HTR-8/SVneo (cell line): ENCODE data around the gene MRPL18.
A peak's percentile ranks its signal among the peaks of the same experiment; 100 is the strongest.
"Not testable (repeated sequence)": the region's sequence is repeated elsewhere in the genome, so short reads cannot be mapped to it uniquely, and the experiment has no call there.

Experiments
- DNase-seq: peaks from one replicate; pipeline ENCODE4 v3.0.0; 2011; ENCODE audit warnings: low spot score, mixed read lengths; ENCODE audit not compliant: insufficient read length
- FAIRE-seq: peaks from 2 replicates; lab custom pipeline; 2011; peaks lifted over from hg19 to GRCh38; lab: Jason Lieb, UNC

Gene MRPL18

GRCh38 chr6:159809149-159809548, 18.9 kb downstream of the MRPL18 start:
- no peak for DNase-seq
- FAIRE-seq, result no peak

- DNase-seq (no peak), FAIRE-seq (no peak)
Observed at GRCh38 chr6:159813781-159814180, 23.5 kb downstream of the MRPL18 start.

- no peak for FAIRE-seq
- DNase-seq, result no peak
Observed at GRCh38 chr6:159815410-159815809, 25.1 kb downstream of the MRPL18 start.

- FAIRE-seq, DNase-seq: not testable (repeated sequence)
Observed at GRCh38 chr6:159816775-159817174, 26.5 kb downstream of the MRPL18 start.

GRCh38 chr6:159817951-159818739, 27.9 kb downstream of the MRPL18 start:
- FAIRE-seq (no peak), DNase-seq (no peak)

- DNase-seq (no peak), FAIRE-seq (no peak)
Observed at GRCh38 chr6:159819098-159819497, 28.8 kb downstream of the MRPL18 start.

GRCh38 chr6:159819932-159820640, 29.8 kb downstream of the MRPL18 start:
- no peak for FAIRE-seq
- DNase-seq, result no peak

- DNase-seq, result no peak
- FAIRE-seq, result no peak
Observed at GRCh38 chr6:159821122-159821521, 30.9 kb downstream of the MRPL18 start.

- DNase-seq, result no peak
- no peak for FAIRE-seq
Observed at GRCh38 chr6:159821726-159822125, 31.5 kb downstream of the MRPL18 start.

GRCh38 chr6:159823953-159824352, 33.7 kb downstream of the MRPL18 start:
- no peak for DNase-seq
- FAIRE-seq, result no peak

GRCh38 chr6:159824690-159825089, 34.4 kb downstream of the MRPL18 start:
- not testable (repeated sequence) for DNase-seq, FAIRE-seq

GRCh38 chr6:159826004-159826403, 35.7 kb downstream of the MRPL18 start:
- DNase-seq, result no peak
- no peak for FAIRE-seq

GRCh38 chr6:159826968-159827647, 36.8 kb downstream of the MRPL18 start:
- DNase-seq, result no peak
- FAIRE-seq, result no peak

- FAIRE-seq (no peak), DNase-seq (no peak)
Observed at GRCh38 chr6:159828074-159828473, 37.8 kb downstream of the MRPL18 start.

GRCh38 chr6:159829526-159829925, 39.3 kb downstream of the MRPL18 start:
- FAIRE-seq (no peak), DNase-seq (no peak)

- FAIRE-seq, result no peak
- no peak for DNase-seq
Observed at GRCh38 chr6:159830501-159831372, 40.5 kb downstream of the MRPL18 start.

GRCh38 chr6:159831373-159831679, 41.1 kb downstream of the MRPL18 start:
- no peak for DNase-seq
- FAIRE-seq, result no peak

- FAIRE-seq (no peak), DNase-seq (no peak)
Observed at GRCh38 chr6:159832946-159833345, 42.7 kb downstream of the MRPL18 start.

- DNase-seq (peak; percentile 38), FAIRE-seq (no peak)
Observed at GRCh38 chr6:159833556-159833955, 43.3 kb downstream of the MRPL18 start.

GRCh38 chr6:159833997-159834603, 43.8 kb downstream of the MRPL18 start:
- no peak for FAIRE-seq
- no peak for DNase-seq
